ENCODE results near the gene PLPP4.

Gene PLPP4

DNA sequence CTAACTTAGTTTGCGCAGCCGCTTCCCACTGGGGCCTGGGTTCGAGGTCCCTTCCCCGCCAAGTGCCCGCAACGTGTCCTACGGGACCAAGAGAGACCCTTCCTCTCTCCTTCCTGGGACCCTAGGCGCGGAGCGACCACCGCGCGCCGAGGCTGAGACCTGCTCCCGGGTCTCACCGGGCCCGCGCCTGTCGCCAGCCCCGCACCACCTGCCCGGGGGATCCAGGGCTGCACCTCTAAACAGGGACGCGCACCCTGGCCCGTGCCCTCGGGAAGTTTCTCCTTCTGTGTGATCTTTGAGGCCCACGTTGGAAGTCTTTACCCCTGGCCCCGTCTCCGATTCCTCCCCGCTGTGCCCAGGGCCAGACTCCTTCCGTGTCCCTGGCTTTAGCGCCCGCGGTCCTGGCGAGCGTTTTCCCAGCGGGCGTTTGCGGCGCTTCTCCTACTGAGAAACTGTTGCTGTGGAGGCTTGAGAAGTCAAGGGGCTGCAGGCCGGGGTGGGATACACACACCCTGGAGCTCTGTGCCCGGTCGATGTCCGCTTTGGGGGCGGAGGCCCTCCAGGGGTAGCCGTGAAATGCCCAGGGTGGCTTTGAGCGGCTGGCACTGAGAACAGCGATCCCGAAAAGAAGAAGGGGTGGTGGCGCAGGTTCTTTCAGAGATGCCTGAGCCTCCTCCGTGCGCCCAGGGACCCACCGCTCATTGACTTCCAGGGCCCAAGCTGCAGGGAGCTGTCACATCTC, 575 bp downstream of the PLPP4 start:
- DNase-seq: no peak

- DNase-seq: no peak
These were observed 1.4 kb downstream of the PLPP4 start for GRCh38 chr10:120458432-120458831.

- no peak for DNase-seq
These were observed 2.2 kb downstream of the PLPP4 start for GRCh38 chr10:120459185-120459584.

- no peak for DNase-seq
These were observed 3.2 kb downstream of the PLPP4 start for GRCh38 chr10:120460186-120460585.

DNA sequence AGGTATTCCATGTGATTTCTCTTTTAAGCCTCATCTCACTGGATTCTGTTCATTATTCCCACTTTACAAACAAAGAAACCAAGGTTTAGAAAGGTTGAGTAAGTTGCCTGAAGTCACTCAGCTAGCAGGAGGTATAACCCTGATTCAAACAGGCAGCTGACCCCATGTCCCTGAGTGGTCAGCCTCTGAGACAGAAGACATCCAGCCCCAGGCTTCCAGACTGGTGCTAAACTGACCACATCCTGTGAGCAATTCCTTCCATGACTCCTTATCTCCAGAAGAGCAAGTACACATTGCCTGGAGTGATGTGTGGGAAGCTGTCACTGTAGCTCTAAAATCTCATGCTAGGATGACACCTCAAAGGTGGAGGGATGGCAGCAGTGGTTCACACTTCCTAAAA, 3.7 kb downstream of the PLPP4 start:
- DNase-seq: no peak

DNA sequence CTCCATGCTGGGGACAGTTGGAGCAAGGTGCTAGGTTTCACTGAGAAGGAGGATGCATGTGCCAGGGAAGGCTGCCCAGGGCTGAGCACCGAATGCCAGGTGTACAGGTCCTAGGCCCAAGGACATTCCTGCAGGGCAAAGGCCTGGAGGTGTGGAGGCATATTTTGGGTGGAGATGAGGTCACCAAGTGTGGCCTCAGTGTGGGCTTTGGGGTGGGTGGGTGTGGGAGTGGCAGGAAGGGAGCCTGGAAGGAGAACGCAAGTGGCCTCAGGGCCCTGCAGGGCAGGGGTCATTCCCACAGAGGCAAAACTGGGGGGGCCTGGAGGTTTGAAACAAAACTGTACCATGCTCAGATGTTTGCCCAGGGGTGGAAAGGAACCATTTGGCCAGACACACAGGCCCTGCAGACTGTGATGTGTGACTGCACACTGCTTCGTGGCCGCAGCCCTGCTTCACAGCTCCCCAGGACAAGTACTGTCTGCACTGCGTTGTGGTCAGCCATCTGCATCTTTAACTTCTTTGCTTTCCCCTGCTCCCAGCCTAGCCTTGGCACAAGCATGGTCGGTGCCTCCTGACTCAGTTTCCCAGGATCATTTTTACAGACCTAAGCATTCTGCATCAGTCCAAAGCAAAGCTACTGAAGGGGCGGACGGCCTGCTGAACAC, 5.1 kb downstream of the PLPP4 start:
- no peak for DNase-seq

GRCh38 chr10:120465138-120465537, 8.1 kb downstream of the PLPP4 start:
- no peak for DNase-seq

DNA sequence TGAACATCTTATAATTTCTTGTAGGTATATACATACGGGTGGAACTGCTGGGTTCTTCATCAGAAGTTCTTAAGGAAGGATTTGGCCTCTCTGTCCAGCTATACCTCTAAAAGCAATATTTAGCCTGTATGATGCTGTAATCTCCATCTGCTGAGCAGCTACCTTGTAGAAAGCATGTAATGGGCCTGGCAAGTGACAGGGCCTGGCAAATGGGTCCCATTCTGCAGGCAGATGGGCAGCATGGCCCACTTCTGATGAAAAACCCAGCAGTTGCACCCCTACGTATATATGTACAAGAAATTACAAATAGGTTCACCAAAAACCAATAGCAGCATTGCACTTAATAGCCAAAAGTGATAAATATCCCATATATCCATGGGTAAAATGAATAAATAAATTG, 9.0 kb downstream of the PLPP4 start:
- DNase-seq: no peak

DNA sequence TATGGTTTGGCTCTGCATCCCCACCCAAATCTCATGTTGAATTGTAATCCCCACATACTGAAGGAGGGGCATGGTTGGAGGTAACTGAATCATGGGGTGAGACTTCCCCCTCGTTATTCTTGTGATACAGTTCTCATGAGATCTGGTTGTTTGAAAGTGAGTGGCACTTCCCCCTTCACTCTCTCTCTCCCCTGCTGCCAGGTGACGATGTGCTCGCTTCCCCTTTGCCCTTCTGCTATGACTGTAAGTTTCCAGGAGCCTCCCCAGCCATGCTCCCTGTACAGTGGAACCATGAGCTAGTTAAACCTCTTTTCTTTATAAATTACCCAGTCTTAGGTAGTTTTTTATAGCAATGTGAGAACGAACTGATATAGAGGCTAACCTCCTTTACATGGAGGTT, 16.6 kb downstream of the PLPP4 start:
- DNase-seq: no peak

DNA sequence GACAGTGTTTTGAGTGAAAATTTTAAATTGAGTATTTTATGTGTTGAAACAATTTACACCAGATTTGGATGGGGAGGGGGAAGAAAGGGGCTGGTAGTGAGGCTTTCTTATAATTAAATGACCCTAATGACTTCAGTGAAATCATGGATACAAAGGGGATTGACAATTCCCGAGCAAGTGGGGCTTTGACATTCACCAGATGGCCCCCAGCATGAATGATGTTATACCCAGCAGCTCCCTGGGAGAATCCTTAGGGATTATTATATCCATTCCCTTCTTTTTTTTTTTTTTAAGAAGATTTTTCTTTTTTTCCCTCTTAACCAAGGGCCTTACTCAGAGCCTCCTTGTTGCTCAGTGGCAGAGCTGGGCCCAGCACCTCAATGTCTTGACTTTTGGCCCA, 17.9 kb downstream of the PLPP4 start:
- no peak for DNase-seq

DNA sequence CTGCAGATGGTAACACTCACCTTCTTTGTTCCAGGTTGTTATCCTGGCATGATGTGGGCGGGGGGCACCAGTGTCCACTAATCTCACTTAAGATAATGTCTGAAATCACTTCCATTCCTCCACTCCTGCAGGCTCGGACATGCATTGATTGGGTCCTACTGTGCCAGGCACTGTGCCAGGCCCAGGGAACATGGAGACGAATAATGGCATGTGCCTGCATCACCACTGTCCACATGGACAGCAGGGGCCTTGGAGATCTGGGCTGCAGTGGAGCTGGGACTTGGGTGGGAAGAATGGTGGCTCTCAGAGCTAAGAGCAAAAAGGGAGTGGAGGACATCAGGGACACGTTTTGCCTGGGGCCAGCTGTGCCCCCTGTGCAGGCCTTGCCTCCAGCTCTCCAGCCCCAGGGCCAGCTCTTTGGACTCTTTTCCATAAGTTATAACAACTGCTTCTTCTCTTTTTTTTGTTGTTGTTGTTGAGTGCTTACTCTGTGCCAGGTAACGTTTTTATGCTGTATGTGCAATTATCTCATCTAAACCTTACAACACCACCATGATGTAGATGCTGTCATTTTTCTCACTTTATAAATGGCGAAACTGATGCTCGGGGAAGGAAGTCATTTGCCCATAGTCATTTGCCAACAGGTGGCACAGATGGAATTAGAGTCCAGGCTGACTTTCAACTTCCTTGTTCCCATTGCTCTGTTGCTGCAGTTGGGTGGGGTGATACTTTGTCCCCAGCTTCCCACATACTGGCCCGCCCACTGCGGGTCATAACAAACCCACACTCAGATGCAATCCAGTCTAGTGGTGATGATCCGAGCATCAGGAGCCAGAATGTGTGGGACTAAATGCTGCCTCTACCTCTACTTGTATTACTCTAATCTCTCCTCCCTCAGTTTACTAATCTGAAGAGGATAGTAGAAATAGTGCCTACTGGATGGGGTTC, 19.1 kb downstream of the PLPP4 start:
- no peak for DNase-seq

DNA sequence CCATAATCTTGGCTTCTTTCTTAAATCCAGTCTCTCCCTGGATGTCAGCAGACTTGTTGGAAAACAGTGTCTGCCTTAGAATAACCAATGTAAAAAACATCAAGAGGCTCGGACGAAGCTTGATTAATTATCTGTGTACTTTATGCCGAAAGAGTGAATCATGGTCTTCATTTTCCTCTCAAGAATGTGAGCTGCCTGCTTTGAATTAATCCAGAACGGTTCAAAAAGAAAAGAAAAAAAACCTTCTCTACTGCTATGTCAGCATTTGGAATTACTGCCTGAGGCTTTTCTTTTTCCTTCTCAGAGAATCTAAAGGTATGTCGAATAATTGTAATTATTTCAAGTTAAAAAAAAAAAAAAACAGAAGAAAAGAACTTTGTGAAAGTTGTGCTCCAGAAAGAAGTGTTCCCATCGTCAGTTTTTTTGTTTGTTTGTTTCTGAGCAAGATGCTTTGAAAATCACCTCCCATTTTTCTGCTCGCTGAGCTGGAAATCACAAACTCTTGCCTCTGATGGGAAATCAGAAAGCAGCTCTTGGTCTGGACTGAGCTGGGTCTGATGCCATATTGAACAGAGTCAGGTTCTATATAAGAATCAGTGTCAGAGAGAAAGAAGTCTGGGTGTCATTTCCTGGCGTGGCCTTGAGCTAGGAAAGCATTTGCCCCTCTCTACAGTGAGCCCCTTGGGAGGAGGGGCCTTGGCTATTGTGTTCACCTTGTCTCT, 20.2 kb downstream of the PLPP4 start:
- no peak for DNase-seq

- DNase-seq: no peak
These were observed 20.7 kb downstream of the PLPP4 start for GRCh38 chr10:120477743-120478141.

- DNase-seq: no peak
These were observed 21.4 kb downstream of the PLPP4 start for GRCh38 chr10:120478386-120478785.

- no peak for DNase-seq
These were observed 22.5 kb downstream of the PLPP4 start for GRCh38 chr10:120479506-120479905.

GRCh38 chr10:120480065-120480600, 23.1 kb downstream of the PLPP4 start:
- no peak for DNase-seq

GRCh38 chr10:120480848-120481247, 23.8 kb downstream of the PLPP4 start:
- DNase-seq: no peak

DNA sequence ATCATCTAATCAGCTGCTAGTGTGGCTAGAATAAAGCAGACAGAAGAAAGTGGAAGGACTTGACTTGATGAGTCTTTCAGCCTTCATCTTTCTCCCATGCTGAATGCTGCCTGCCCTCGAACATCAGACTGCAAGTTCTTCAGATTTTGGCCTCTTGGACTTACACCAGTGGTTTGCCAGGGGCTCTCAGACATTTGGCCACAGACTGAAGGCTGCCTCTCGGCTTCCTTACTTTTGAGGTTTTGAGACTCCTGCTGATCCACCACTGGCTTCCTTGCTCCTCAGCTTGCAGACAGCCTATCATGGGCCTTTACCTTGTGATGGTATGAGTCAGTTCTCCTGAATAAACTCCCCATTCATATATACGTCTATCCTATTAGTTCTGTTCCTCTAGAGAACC, 26.0 kb downstream of the PLPP4 start:
- DNase-seq: no peak

GRCh38 chr10:120483651-120484301, 26.7 kb downstream of the PLPP4 start:
- no peak for DNase-seq

- DNase-seq: no peak
These were observed 28.9 kb downstream of the PLPP4 start for GRCh38 chr10:120485946-120486345.

DNA sequence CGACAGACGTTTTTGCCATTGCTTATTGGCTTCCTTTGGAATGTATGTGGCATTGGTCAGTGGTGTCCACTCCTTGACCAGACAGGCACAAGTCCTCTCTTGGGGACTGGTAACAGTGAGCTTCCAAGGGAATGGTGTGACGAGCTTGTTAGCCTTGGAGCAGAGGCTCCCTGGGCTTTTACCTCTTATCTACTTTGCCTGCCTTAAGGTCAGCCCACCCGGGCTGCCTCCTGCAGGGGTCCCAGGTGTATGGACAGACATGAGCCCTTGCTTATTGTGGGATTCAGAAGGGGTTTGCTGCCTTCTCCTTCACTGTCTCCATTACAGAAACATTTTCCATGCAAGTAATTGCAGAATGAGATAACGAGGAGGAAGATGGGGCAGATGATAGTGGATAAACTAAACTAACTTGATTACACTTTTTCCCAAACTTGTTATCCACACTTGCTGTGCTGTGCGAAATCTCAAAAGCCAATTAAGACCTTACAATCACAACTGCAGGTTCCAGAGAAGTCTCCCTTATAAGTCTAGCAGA, 29.7 kb downstream of the PLPP4 start:
- DNase-seq: no peak

- DNase-seq: no peak
These were observed 33.3 kb downstream of the PLPP4 start for GRCh38 chr10:120490288-120490687.
